Tibial artery (tissue), 4 donors: Measurements from ENCODE around the gene RXRA.

Experiments
- DNase-seq, 2 donors: peaks; one replicate each; pipeline ENCODE4 v3.0.0-alpha.2; 2019
- H3K27ac ChIP-seq, 2 donors: fragments of 200-600 bp; sonication (generic) in 1 of 2; 1 replicate in 1 of 2; 2 replicates in 1 of 2; pipeline ENCODE4 v1.5.1; 2018 to 2019; ENCODE audit warnings: mild to moderate bottlenecking in 1 of 2
- H3K27me3 ChIP-seq, 2 donors: fragments of 200-600 bp; sonication (generic) in 1 of 2; one replicate each; pipeline versions ENCODE4 v1.5.1 to v1.6.0; 2016 to 2019
- H3K36me3 ChIP-seq, 3 donors: fragments of 200-600 bp; sonication (generic) in 2 of 3; one replicate each; pipeline ENCODE4 v1.5.1; 2016 to 2019; ENCODE audit warnings: mild to moderate bottlenecking in 2 of 3
- H3K4me1 ChIP-seq, 4 donors: fragments of 200-600 bp; sonication (generic) in 2 of 4; 1 replicate in 3 of 4; 2 replicates in 1 of 4; pipeline ENCODE4 v1.5.1; 2016 to 2019
- H3K4me3 ChIP-seq, 2 donors: fragments of 200-600 bp; sonication (generic) in 1 of 2; 1 replicate in 1 of 2; 2 replicates in 1 of 2; pipeline ENCODE4 v1.5.1; 2018 to 2019; ENCODE audit warnings: mild to moderate bottlenecking in 2 of 2
- H3K9me3 ChIP-seq, 3 donors: fragments of 200-600 bp; sonication (generic) in 1 of 3; one replicate each; pipeline ENCODE4 v1.5.1; 2016 to 2019
- CTCF ChIP-seq, 2 experiments: fragments of 200-600 bp in 1 of 2; fragments of 450-650 bp in 1 of 2; IDR thresholded peaks; one replicate each; pipeline ENCODE4 v1.5.1; 2017 to 2019; ENCODE audit warnings: antibody characterized with exemption in 2 of 2, mild to moderate bottlenecking in 1 of 2, moderate library complexity in 1 of 2
- intact Hi-C: fragments of 100-400 bp; cut with DNase I; formaldehyde crosslinking; loops from one replicate; pipeline ENCODE4 v1.15.0; 2023; ENCODE audit warnings: low total_unique reads

Gene RXRA

DNA sequence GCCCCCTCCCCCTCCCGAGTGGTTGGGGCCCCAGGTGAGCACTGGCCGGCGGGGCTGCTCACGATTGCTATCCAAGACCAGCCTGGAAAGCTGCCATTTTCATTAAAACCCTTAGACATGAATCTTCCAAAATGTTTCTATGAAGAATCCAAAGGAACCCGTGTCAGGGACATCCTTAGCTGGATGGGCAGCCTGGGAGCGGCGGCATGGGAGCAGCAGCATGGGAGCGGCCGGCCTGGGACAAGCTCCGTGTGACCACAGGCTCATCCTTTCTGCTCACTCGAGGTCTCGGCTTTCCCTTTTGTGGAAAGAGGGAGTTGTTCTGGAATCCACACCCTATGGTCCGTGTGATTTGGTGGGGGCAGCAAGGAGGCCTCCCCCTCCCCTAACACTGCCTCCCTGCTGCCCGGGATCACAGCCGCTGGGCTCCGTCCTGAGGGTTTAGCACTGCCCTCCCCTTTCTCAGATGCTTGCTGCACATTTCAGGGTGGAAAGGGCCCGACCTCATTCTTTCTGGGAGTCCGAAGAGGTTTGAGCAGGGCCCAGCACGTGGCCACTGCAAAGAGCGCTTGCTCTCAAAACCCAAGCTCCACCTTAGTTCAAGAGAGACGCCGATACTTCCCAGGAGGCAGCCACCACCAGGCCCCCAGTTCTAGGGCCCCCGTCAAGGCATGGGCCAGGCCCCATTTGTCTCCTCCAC, 127.7 kb downstream of the RXRA start:
- DNase-seq: no peak

DNA sequence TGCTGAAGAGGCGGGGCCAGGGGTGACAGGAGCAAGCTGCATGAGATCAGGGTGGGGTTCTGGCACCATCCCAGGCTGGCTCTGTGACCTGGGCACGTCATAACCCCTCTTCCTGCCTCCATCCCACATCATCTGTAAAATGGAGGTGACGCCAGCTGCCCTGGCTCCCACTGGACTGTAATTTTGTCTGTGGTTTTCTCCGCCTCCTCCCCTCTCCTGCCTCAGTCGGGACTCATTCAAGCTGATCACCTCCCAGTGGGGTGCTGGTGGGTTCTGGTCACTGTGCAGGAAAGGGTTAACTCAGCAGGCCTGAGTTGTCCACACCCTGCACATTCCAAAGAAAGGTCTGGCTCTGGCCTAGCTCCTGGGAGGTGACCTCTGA, 128.2 kb downstream of the RXRA start:
- Histone ChIP-seq H3K4me3 (no peak overlapping the region), H3K27me3 (no peaks in the 10 kb centered on the region), H3K4me1 (peaks cover 19 to 39% (median 25%) of the 10 kb centered on the region in 4 donors), H3K9me3 (no peaks in the 10 kb centered on the region), H3K36me3 (no peaks in the 10 kb centered on the region), H3K27ac (no peak overlapping the region)
- intact Hi-C loops: loop anchor here (5.0 kb wide), 2 partner anchors 188 to 288 kb away; partner anchors contain the start of gene COL5A1
- no peak for DNase-seq
- TF ChIP-seq CTCF (IDR thresholded peaks at IDR 0.05): no peak

More for the DNA sequence above, 127.7 kb downstream of the RXRA start:
- TF ChIP-seq CTCF (IDR thresholded peaks at IDR 0.05): no peak
- Histone ChIP-seq H3K27ac (no peak overlapping the region), H3K36me3 (no peaks in the 10 kb centered on the region), H3K4me3 (no peak overlapping the region), H3K4me1 (peaks cover 19 to 36% (median 25%) of the 10 kb centered on the region in 4 donors), H3K27me3 (no peaks in the 10 kb centered on the region), H3K9me3 (peaks cover 0 to 4% (median 0%) of the 10 kb centered on the region in 3 donors)
- intact Hi-C loops: loop anchor here (5.0 kb wide), 2 partner anchors 188 to 288 kb away; partner anchors contain the start of gene COL5A1

GRCh38 chr9:134455021-134455471, 128.8 kb downstream of the RXRA start:
- H3K4me1 ChIP-seq: peaks cover 19 to 39% (median 25%) of the 10 kb centered on the region in 4 donors

GRCh38 chr9:134455537-134455933, 129.3 kb downstream of the RXRA start:
- DNase-seq: no peak
- H3K4me1 ChIP-seq: peaks cover 19 to 39% (median 25%) of the 10 kb centered on the region in 4 donors
- H3K27me3 ChIP-seq: no peaks in the 10 kb centered on the region
- H3K27ac ChIP-seq: peak overlapping the region; percentile 87 to 98
- H3K4me3 ChIP-seq: peak overlapping the region; percentile 44 to 50
- intact Hi-C loops: no loop called here
- no peak for TF ChIP-seq CTCF (IDR thresholded peaks at IDR 0.05)
- H3K9me3 ChIP-seq: no peaks in the 10 kb centered on the region
- no peaks in the 10 kb centered on the region for H3K36me3 ChIP-seq

More at GRCh38 chr9:134455021-134455471, 128.8 kb downstream of the RXRA start:
- DNase-seq: no peak
- peak overlapping the region; percentile 87 to 98 for H3K27ac ChIP-seq
- no peaks in the 10 kb centered on the region for H3K9me3 ChIP-seq
- intact Hi-C loops: no loop called here
- TF ChIP-seq CTCF (IDR thresholded peaks at IDR 0.05): no peak
- H3K36me3 ChIP-seq: no peaks in the 10 kb centered on the region
- no peak overlapping the region for H3K4me3 ChIP-seq
- H3K27me3 ChIP-seq: no peaks in the 10 kb centered on the region

- Histone ChIP-seq H3K36me3 (no peaks in the 10 kb centered on the region), H3K27ac (peak overlapping the region; percentile 87 to 98), H3K27me3 (no peaks in the 10 kb centered on the region), H3K4me1 (peaks cover 19 to 39% (median 25%) of the 10 kb centered on the region in 4 donors), H3K9me3 (no peaks in the 10 kb centered on the region), H3K4me3 (peak overlapping the region; percentile 44 to 50)
- peak; percentile 10 to 16 for TF ChIP-seq CTCF (IDR thresholded peaks at IDR 0.05)
- intact Hi-C loops: no loop called here
- DNase-seq: peak; percentile 88 to 93
Observed at GRCh38 chr9:134455934-134456755, 129.9 kb downstream of the RXRA start.
